GM18861 (cell line): Measurements from ENCODE around the gene CCL4L2.
"Not testable (repeated sequence)": the region's sequence is repeated elsewhere in the genome, so short reads cannot be mapped to it uniquely, and the experiment has no call there.

Experiments
- ATAC-seq: cut with Tn5 transposase; IDR thresholded peaks from one replicate; pipeline ENCODE4 v1.9.1; 2021; ENCODE audit not compliant: unreplicated experiment

CCL4L2 gene

GRCh38 chr17:36210439-36211211 lies at the start of gene CCL4L2:
TSS of gene CCL4L2 (plus strand) at chr17:36211063.
- ATAC-seq: peak; percentile 35

- ATAC-seq: not testable (repeated sequence)
Measured at GRCh38 chr17:36168836-36169235, 42.0 kb upstream of the CCL4L2 start.

GRCh38 chr17:36176536-36176935 lies 34.3 kb upstream of the CCL4L2 start, which contains the start of gene TBC1D3B:
TSS of gene TBC1D3B (minus strand) at chr17:36176636. CDS start at chr17:36175050, 1,586 bp downstream.
- ATAC-seq: not testable (repeated sequence)

GRCh38 chr17:36181446-36182175 lies 29.3 kb upstream of the CCL4L2 start:
- ATAC-seq: not testable (repeated sequence)

GRCh38 chr17:36182176-36183000 lies 28.5 kb upstream of the CCL4L2 start:
- ATAC-seq: no peak

- no peak for ATAC-seq
Measured at GRCh38 chr17:36183001-36183971, 27.6 kb upstream of the CCL4L2 start.

- no peak for ATAC-seq
Measured at GRCh38 chr17:36184023-36184765, 26.7 kb upstream of the CCL4L2 start.

- ATAC-seq: no peak
Measured at GRCh38 chr17:36185416-36185815, 25.4 kb upstream of the CCL4L2 start.

- ATAC-seq: not testable (repeated sequence)
Measured at GRCh38 chr17:36186810-36187763, 23.8 kb upstream of the CCL4L2 start.

GRCh38 chr17:36187943-36188665 lies 22.8 kb upstream of the CCL4L2 start:
- not testable (repeated sequence) for ATAC-seq

- ATAC-seq: peak; percentile 39
Measured at GRCh38 chr17:36188891-36189306, 22.0 kb upstream of the CCL4L2 start.

GRCh38 chr17:36189993-36190392 lies 20.9 kb upstream of the CCL4L2 start:
- ATAC-seq: not testable (repeated sequence)

GRCh38 chr17:36190549-36191330 lies 20.1 kb upstream of the CCL4L2 start:
- ATAC-seq: not testable (repeated sequence)

- no peak for ATAC-seq
Measured at GRCh38 chr17:36193216-36193775, 17.6 kb upstream of the CCL4L2 start.

- not testable (repeated sequence) for ATAC-seq
Measured at GRCh38 chr17:36194147-36194831, 16.6 kb upstream of the CCL4L2 start.
